Fibroblast of the aortic adventitia (primary cell): Measurements from ENCODE around the gene ZBTB2. TPM values are rescaled to one million over a fixed set of nuclear protein-coding genes. Genes with fewer than 3 reads are reported as not detected.
A peak's percentile ranks its signal among the peaks of the same experiment; 100 is the strongest.

ENCODE experiments used
- DNase-seq: peaks from one replicate; pipeline ENCODE4 v3.0.0-alpha.2; 2010; ENCODE audit warnings: low read depth
- H3K4me3 ChIP-seq: 2 replicates; pipeline ENCODE4 v1.5.1; 2011; ENCODE audit warnings: low read depth, mild to moderate bottlenecking, control low read depth, low read length, moderate library complexity
- CTCF ChIP-seq: IDR thresholded peaks from 2 replicates; pipeline ENCODE4 v1.5.1; 2011; ENCODE audit warnings: mild to moderate bottlenecking, low read length, control low read depth, inconsistent platforms; ENCODE audit not compliant: insufficient read depth
- total RNA-seq: library from RNA; depleted of rRNA; stranded (reverse); fragments of >200 nt; gene quantifications from 2 replicates; pipeline ENCODE4 v1.2.3, GENCODE V29; 2012; ENCODE audit warnings: low replicate concordance

The ZBTB2 gene
- total RNA-seq, 1 donor: 14.0 TPM

DNA sequence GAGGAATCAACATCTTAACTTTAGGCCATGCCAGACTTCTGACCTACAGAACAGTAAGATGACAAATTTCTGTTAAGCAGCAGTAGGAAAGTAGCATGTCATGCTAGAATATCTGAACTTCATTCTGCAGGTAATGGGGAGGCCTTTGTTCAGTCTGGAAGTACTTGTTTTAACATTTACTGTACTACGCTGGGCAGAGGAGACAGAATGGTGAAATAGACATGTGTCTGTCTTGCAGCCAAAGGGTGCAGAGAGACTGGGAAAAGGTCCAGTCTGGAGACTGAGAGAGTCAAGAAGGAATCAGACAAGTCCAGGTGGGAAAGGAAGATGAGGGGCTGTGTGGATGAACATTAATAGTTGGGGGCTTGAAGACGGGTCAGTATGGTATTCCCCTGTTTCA, 17.5 kb upstream of the ZBTB2 start:
- H3K4me3 ChIP-seq: no peak overlapping the region
- no peak for TF ChIP-seq CTCF
- DNase-seq: no peak

DNA sequence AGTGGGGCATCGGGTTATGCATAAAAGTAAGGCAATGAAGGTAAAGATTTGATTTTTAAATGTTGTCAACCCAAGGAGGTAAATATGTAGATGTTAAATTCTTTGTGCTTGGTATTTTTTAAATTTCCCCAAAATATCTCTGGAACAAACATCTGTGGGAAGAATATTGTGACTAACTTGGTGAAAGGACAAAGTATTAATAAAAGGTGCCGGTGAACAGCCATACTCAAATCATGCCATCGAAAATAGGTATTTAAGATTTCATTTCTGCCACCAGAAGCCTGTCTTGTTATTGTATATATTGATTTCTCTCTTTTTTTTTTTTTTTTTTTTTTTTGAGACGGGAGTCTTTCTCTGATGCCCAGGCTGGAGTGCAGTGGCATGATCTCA, 12.6 kb upstream of the ZBTB2 start:
- no peak for DNase-seq
- TF ChIP-seq CTCF: no peak
- no peak overlapping the region for H3K4me3 ChIP-seq

- no peak for DNase-seq
- TF ChIP-seq CTCF: no peak
- no peak overlapping the region for H3K4me3 ChIP-seq
These were observed 10.9 kb upstream of the ZBTB2 start for GRCh38 chr6:151402228-151402627.

GRCh38 chr6:151400473-151400872, 9.1 kb upstream of the ZBTB2 start:
- no peak overlapping the region for H3K4me3 ChIP-seq
- no peak for TF ChIP-seq CTCF
- DNase-seq: no peak

- TF ChIP-seq CTCF: no peak
- no peak for DNase-seq
- no peak overlapping the region for H3K4me3 ChIP-seq
These were observed 8.3 kb upstream of the ZBTB2 start for GRCh38 chr6:151399679-151400078.

DNA sequence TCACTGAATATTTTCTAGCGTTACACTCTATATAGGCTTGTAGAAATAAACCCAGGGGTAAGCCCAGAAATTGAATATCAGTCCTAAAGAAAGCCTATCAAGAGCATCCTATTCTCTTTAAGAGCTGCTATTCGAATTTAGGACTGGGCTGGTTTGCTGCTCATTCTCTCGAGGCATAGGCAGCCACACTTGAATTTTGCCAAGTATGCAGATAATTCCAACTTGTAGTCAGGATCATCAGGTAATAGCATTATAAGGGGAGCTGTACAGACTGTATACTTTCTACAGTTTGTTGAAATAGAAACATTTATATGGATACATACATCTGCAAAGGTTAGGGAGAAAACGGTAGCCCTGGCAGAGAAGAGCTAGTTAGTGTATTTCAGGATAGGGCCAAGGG, 2.1 kb upstream of the ZBTB2 start:
- no peak for TF ChIP-seq CTCF
- no peak for DNase-seq
- H3K4me3 ChIP-seq: peak overlapping the region; percentile 19

DNA sequence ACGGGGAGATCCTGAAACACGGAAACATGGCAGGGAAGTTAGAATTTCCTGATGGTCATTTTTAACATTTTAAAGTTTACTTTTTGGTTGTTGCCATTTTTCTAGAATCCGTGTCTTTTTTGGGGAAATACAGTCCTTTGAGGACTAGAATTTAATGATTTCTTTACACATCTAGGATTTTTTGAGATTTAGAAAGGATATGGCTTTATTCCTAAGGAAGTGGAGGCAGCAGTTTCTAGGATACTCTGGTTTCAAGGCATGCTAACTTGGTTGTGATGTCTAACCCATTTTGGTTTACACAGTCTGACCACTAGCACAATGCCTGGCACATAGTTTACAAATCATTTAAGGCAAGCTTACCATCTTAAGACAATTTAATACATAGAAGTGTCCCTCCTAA, 1.1 kb upstream of the ZBTB2 start:
- H3K4me3 ChIP-seq: peak overlapping the region; percentile 81
- TF ChIP-seq CTCF: no peak

More for the DNA sequence above, 1.1 kb upstream of the ZBTB2 start:
- no peak for DNase-seq
